BJ (cell line): ENCODE measurements around the gene CTBP1. TPM values are rescaled to one million over a fixed set of nuclear protein-coding genes. Genes with fewer than 3 reads are reported as not detected.

Experiments
- CTCF ChIA-PET: fragments of 350-600 bp; formaldehyde crosslinking; extraction: SDS; loops from one replicate; lab custom pipeline; 2021; ENCODE audit warnings: antibody characterized with exemption, inconsistent platforms; lab: Yijun Ruan, JAX
- POLR2A ChIA-PET: fragments of 300-600 bp; sonication (Branson Sonifier 250); formaldehyde crosslinking; extraction: SDS; loops from one replicate; lab custom pipeline; 2021; ENCODE audit warnings: antibody characterized with exemption; lab: Charles Lee
- DNase-seq: peaks from one replicate; pipeline ENCODE4 v3.0.0-alpha.2; 2011; ENCODE audit warnings: low read depth
- H3K27me3 ChIP-seq: 2 replicates; pipeline ENCODE4 v1.6.0; 2011; ENCODE audit warnings: low read length; ENCODE audit not compliant: control insufficient read depth, insufficient read depth
- H3K36me3 ChIP-seq: 2 replicates; pipeline ENCODE4 v1.5.1; 2011; ENCODE audit warnings: low read length; ENCODE audit not compliant: control insufficient read depth, insufficient read depth
- H3K4me3 ChIP-seq: 2 replicates; pipeline ENCODE4 v1.5.1; 2011; ENCODE audit warnings: low read depth, mild to moderate bottlenecking, control low read depth, low read length
- CTCF ChIP-seq: IDR thresholded peaks from 2 replicates; pipeline ENCODE4 v1.5.1; 2011; ENCODE audit warnings: low read depth, mild to moderate bottlenecking, control low read depth, inconsistent platforms, low read length, moderate library complexity; ENCODE audit not compliant: insufficient read depth
- polyA plus RNA-seq: library from polyadenylated mRNA; depleted of rRNA; stranded (reverse); fragments of >200 nt; gene quantifications from 2 replicates; pipeline ENCODE4 v1.2.3, GENCODE V29; 2011

Gene CTBP1
- polyA plus RNA-seq, 1 experiment: 106 TPM

- peaks cover 2% of the 10 kb centered on the region; the same call in 1 of the 2 replicates for H3K36me3 ChIP-seq
- no peak for DNase-seq
- no peaks in the 10 kb centered on the region for H3K27me3 ChIP-seq
- ChIA-PET CTCF (interaction anchor here (0.7 to 1.7 kb wide), 6 partner anchors 13 to 116 kb away, joined by 3 to 6 read pairs (median 5); no protein-coding TSS in a partner anchor), POLR2A (no interaction called here)
- no peak for TF ChIP-seq CTCF
- peak overlapping the region; percentile 80 for H3K4me3 ChIP-seq
These were observed 1.7 kb downstream of the CTBP1 start for GRCh38 chr4:1246901-1247863.

- peak overlapping the region; percentile 80 for H3K4me3 ChIP-seq
- H3K27me3 ChIP-seq: no peaks in the 10 kb centered on the region
- CTCF ChIA-PET: interaction anchor here (0.7 to 1.8 kb wide), 3 partner anchors 12 to 80 kb away, joined by 4 to 7 read pairs (median 6); no protein-coding TSS in a partner anchor
- TF ChIP-seq CTCF: no peak
- POLR2A ChIA-PET: no interaction called here
- peaks cover 4% of the 10 kb centered on the region for H3K36me3 ChIP-seq
- DNase-seq: no peak
These were observed 2.6 kb downstream of the CTBP1 start for GRCh38 chr4:1246111-1246881.

GRCh38 chr4:1245481-1246051, 3.4 kb downstream of the CTBP1 start:
- no peak for DNase-seq
- TF ChIP-seq CTCF: no peak
- ChIA-PET CTCF (interaction anchor here (0.7 to 1.8 kb wide), 2 partner anchors 12 to 100 kb away, joined by 3 to 7 read pairs; no protein-coding TSS in a partner anchor), POLR2A (no interaction called here)
- Histone ChIP-seq H3K36me3 (peaks cover 8% of the 10 kb centered on the region), H3K27me3 (no peaks in the 10 kb centered on the region), H3K4me3 (no peak overlapping the region)

GRCh38 chr4:1244978-1245471, 3.9 kb downstream of the CTBP1 start:
- CTCF ChIA-PET: interaction anchor here (0.7 to 1.8 kb wide), 3 partner anchors 11 to 114 kb away, joined by 3 to 7 read pairs (median 4); no protein-coding TSS in a partner anchor
- no peaks in the 10 kb centered on the region for H3K27me3 ChIP-seq
- POLR2A ChIA-PET: no interaction called here
- TF ChIP-seq CTCF: no peak
- peaks cover 8% of the 10 kb centered on the region for H3K36me3 ChIP-seq
- H3K4me3 ChIP-seq: no peak overlapping the region
- no peak for DNase-seq
